ENCODE data around the gene SLC2A4RG. TPM values are rescaled to one million over a fixed set of nuclear protein-coding genes. Genes with fewer than 3 reads are reported as not detected.

The SLC2A4RG gene
- total RNA-seq, 1 experiment from 2014 or later = 105 TPM

DNA sequence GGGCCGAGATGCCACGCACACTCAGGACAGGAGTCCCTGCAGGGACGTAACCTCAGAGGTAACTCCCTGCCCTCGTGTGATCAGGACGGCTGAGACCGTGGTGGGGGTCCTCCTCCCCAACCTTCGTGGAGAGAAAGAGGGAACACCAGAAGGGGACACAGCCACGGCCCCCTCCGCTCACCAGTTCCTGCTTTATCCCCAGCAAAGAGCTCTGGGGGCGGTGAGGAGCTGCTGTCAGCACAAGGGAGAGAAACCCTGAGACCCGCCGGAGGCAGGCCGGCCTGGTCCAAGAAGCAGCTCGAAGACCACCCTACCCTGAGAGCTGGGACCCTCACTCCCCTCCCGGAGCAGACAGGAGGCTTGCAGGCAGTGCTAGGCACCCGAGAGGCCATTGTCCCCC, 44.4 kb downstream of the SLC2A4RG start:
- no TSS peak for BruUV-seq (replicated peaks)
- H3K36me3 Mint-ChIP-seq (ENCODE audit: insufficient read depth, unreplicated experiment) = no peaks in the 10 kb centered on the region
- TF ChIP-seq, protein P1, sequence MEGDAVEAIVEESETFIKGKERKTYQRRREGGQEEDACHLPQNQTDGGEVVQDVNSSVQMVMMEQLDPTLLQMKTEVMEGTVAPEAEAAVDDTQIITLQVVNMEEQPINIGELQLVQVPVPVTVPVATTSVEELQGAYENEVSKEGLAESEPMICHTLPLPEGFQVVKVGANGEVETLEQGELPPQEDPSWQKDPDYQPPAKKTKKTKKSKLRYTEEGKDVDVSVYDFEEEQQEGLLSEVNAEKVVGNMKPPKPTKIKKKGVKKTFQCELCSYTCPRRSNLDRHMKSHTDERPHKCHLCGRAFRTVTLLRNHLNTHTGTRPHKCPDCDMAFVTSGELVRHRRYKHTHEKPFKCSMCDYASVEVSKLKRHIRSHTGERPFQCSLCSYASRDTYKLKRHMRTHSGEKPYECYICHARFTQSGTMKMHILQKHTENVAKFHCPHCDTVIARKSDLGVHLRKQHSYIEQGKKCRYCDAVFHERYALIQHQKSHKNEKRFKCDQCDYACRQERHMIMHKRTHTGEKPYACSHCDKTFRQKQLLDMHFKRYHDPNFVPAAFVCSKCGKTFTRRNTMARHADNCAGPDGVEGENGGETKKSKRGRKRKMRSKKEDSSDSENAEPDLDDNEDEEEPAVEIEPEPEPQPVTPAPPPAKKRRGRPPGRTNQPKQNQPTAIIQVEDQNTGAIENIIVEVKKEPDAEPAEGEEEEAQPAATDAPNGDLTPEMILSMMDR (IDR thresholded peaks at IDR 0.05; ENCODE audit: unreplicated experiment) = no peak
- CTCF ChIA-PET = interaction anchor here (1.1 to 3.9 kb wide), 4 partner anchors 10 to 646 kb away, joined by 3 to 33 read pairs (median 4); no protein-coding TSS in a partner anchor
- no peak overlapping the region for H3K27ac Mint-ChIP-seq (ENCODE audit: low read depth, unreplicated experiment)
- no peaks in the 10 kb centered on the region for H3K27me3 Mint-ChIP-seq (ENCODE audit: insufficient read depth, unreplicated experiment)
- intact Hi-C loops (cut with micrococcal nuclease) = no loop called here
- DNase-seq (ENCODE audit: unreplicated experiment) = no peak
- no peaks in the 10 kb centered on the region for H3K9me3 Mint-ChIP-seq (ENCODE audit: unreplicated experiment)
- POLR2A ChIA-PET = interaction anchor here (1.0 to 1.3 kb wide), 2 partner anchors 18 to 75 kb away, joined by 3 read pairs; no protein-coding TSS in a partner anchor
- H3K4me1 Mint-ChIP-seq (ENCODE audit: insufficient read depth, unreplicated experiment) = no peaks in the 10 kb centered on the region
- no peak overlapping the region for H3K4me3 Mint-ChIP-seq (ENCODE audit: unreplicated experiment)

DNA sequence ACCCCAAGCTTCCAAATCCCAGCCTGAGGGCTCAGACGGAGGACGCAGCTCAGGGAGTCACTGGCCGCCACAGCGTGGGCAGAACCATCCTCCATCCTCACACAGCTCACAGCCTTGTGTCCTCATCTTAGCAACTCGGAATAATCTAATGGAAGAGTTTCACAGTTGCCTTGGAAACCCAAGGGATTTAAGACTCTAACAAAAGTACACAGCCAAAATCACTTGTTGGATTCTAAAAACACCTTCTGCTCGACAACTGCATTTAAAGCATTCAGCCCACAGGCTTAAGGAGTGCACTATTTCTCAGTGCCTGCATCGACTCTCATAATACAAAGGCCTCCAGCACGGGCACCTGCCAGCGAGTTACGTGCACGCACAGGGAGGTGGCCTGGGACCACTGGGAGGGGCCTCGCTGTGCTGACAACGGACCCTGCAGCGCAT, 46.1 kb downstream of the SLC2A4RG start:
- H3K9me3 Mint-ChIP-seq (ENCODE audit: unreplicated experiment) = no peaks in the 10 kb centered on the region
- POLR2A ChIA-PET = interaction anchor here (1.0 to 2.2 kb wide), 4 partner anchors 19 to 110 kb away, joined by 4 to 15 read pairs (median 4); partner anchors contain the start of gene TPD52L2
- no TSS peak for BruUV-seq (replicated peaks)
- no peak for DNase-seq (ENCODE audit: unreplicated experiment)
- H3K4me1 Mint-ChIP-seq (ENCODE audit: insufficient read depth, unreplicated experiment) = no peaks in the 10 kb centered on the region
- TF ChIP-seq, protein P1 (IDR thresholded peaks at IDR 0.05; ENCODE audit: unreplicated experiment) = no peak
- CTCF ChIA-PET = interaction anchor here (0.6 to 3.9 kb wide), 22 partner anchors 8 to 362 kb away, joined by 3 to 33 read pairs (median 5); partner anchors contain the start of gene ABHD16B
- no peak overlapping the region for H3K27ac Mint-ChIP-seq (ENCODE audit: low read depth, unreplicated experiment)
- H3K36me3 Mint-ChIP-seq (ENCODE audit: insufficient read depth, unreplicated experiment) = no peaks in the 10 kb centered on the region
- intact Hi-C loops (cut with micrococcal nuclease) = loop anchor here (2.0 to 5.0 kb wide), 2 partner anchors 79 to 187 kb away; partner anchors contain the start of gene TPD52L2
- H3K4me3 Mint-ChIP-seq (ENCODE audit: unreplicated experiment) = no peak overlapping the region
- no peaks in the 10 kb centered on the region for H3K27me3 Mint-ChIP-seq (ENCODE audit: insufficient read depth, unreplicated experiment)

DNA sequence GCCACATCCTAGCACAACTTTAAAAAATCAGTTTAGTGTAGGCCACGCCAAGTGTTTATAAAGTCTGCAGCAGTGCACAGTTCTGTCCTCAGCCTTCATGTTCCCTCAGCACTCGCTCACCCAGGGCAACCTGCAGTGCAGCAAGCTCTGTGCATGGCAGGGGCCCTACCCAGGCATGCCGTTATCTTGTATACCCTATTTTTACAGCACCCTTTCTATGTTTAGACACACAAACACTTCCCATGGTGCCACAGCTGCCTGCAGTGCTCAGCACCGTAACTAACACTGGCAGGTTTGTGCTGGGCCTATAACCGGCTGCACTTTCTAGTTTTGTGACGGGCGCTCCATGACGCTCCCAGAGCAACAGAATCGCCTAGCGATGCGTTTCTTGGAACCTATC, 47.7 kb downstream of the SLC2A4RG start:
- H3K9me3 Mint-ChIP-seq (ENCODE audit: unreplicated experiment) = no peaks in the 10 kb centered on the region
- H3K4me1 Mint-ChIP-seq (ENCODE audit: insufficient read depth, unreplicated experiment) = no peaks in the 10 kb centered on the region
- intact Hi-C loops (cut with micrococcal nuclease) = loop anchor here (2.0 to 5.0 kb wide), 2 partner anchors 77 to 185 kb away; partner anchors contain the start of gene TPD52L2
- CTCF ChIA-PET = interaction anchor here (0.6 to 3.9 kb wide), 18 partner anchors 9 to 277 kb away, joined by 3 to 33 read pairs (median 5); partner anchors contain the start of genes ABHD16B and TPD52L2
- H3K27ac Mint-ChIP-seq (ENCODE audit: low read depth, unreplicated experiment) = no peak overlapping the region
- no peaks in the 10 kb centered on the region for H3K27me3 Mint-ChIP-seq (ENCODE audit: insufficient read depth, unreplicated experiment)
- no peak overlapping the region for H3K4me3 Mint-ChIP-seq (ENCODE audit: unreplicated experiment)
- TF ChIP-seq, protein P1 (IDR thresholded peaks at IDR 0.05; ENCODE audit: unreplicated experiment) = no peak
- H3K36me3 Mint-ChIP-seq (ENCODE audit: insufficient read depth, unreplicated experiment) = no peaks in the 10 kb centered on the region
- BruUV-seq (replicated peaks) = no TSS peak
- no peak for DNase-seq (ENCODE audit: unreplicated experiment)
- POLR2A ChIA-PET = interaction anchor here (2.2 kb wide), 1 partner anchor 78 kb away, joined by 15 read pairs; the partner anchor contains the start of gene TPD52L2

DNA sequence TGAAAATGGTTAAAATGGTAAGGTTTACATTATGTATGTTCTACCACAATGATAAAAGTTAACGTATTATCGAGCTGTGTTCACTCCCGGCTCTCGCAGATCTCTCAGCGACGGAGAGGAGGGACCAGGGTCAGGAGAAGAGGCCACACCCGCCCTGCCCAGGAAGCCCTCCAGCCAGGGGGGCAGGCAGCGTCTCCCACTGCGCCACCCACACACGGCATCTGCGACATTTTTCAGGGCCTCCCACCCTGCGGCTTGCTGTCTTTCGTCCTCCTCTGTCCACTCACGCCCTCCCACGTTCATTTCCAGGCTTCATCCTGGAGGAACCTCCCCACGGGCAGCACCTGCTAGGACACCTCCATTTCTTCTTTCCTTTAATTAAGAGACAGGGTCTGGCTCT, 48.2 kb downstream of the SLC2A4RG start:
- Mint-ChIP-seq H3K4me3 (ENCODE audit: unreplicated experiment) (no peak overlapping the region), H3K9me3 (ENCODE audit: unreplicated experiment) (no peaks in the 10 kb centered on the region), H3K27ac (ENCODE audit: low read depth, unreplicated experiment) (no peak overlapping the region), H3K4me1 (ENCODE audit: insufficient read depth, unreplicated experiment) (no peaks in the 10 kb centered on the region), H3K27me3 (ENCODE audit: insufficient read depth, unreplicated experiment) (no peaks in the 10 kb centered on the region), H3K36me3 (ENCODE audit: insufficient read depth, unreplicated experiment) (no peaks in the 10 kb centered on the region)
- POLR2A ChIA-PET = no interaction called here
- TF ChIP-seq, protein P1 (IDR thresholded peaks at IDR 0.05; ENCODE audit: unreplicated experiment) = no peak
- intact Hi-C loops (cut with micrococcal nuclease) = loop anchor here (2.0 to 5.0 kb wide), 2 partner anchors 77 to 185 kb away; partner anchors contain the start of gene TPD52L2
- DNase-seq (ENCODE audit: unreplicated experiment) = no peak
- BruUV-seq (replicated peaks) = no TSS peak
- CTCF ChIA-PET = interaction anchor here (1.1 to 3.9 kb wide), 8 partner anchors 9 to 75 kb away, joined by 3 to 33 read pairs (median 5); partner anchors contain the start of gene ABHD16B
